Smooth muscle cell (in vitro differentiated cells): ENCODE data around the gene HVCN1. TPM values are rescaled to one million over a fixed set of nuclear protein-coding genes. Genes with fewer than 3 reads are reported as not detected.

Source experiments
- DNase-seq: peaks from one replicate; lab custom pipeline; 2025; ENCODE audit not compliant: unreplicated experiment; lab: John Stamatoyannopoulos, UW
- H2AFZ ChIP-seq: fragments of 200-600 bp; sonication (generic); 2 replicates; pipeline ENCODE4 v1.6.0; 2016; ENCODE audit warnings: antibody characterized with exemption, low read depth, mild to moderate bottlenecking
- H3F3A ChIP-seq: fragments of 200-600 bp; sonication (generic); 2 replicates; pipeline ENCODE4 v1.6.0; 2017; ENCODE audit warnings: antibody characterized with exemption, low read depth
- H3K27ac ChIP-seq: fragments of 200-600 bp; sonication (generic); 2 replicates; pipeline ENCODE4 v1.5.1; 2016; ENCODE audit warnings: low read depth, mild to moderate bottlenecking
- H3K27me3 ChIP-seq: fragments of 200-600 bp; sonication (generic); 2 replicates; pipeline ENCODE4 v1.6.1; 2016; ENCODE audit warnings: low read depth, mild to moderate bottlenecking
- H3K36me3 ChIP-seq: fragments of 200-600 bp; sonication (generic); 2 replicates; pipeline ENCODE4 v1.5.1; 2016; ENCODE audit warnings: low read depth
- H3K4me1 ChIP-seq: fragments of 200-600 bp; sonication (generic); 2 replicates; pipeline ENCODE4 v1.5.1; 2016; ENCODE audit warnings: low read depth
- H3K4me2 ChIP-seq: fragments of 200-600 bp; sonication (generic); 2 replicates; pipeline ENCODE4 v1.6.0; 2016; ENCODE audit warnings: mild to moderate bottlenecking
- H3K4me3 ChIP-seq: fragments of 200-600 bp; sonication (generic); 2 replicates; pipeline ENCODE4 v1.5.1; 2016; ENCODE audit warnings: mild to moderate bottlenecking
- H3K79me2 ChIP-seq: fragments of 200-600 bp; sonication (generic); 2 replicates; pipeline ENCODE4 v1.6.0; 2016; ENCODE audit warnings: low read depth, mild to moderate bottlenecking
- H3K9ac ChIP-seq: fragments of 200-600 bp; sonication (generic); 2 replicates; pipeline ENCODE4 v1.6.0; 2016; ENCODE audit warnings: low read depth
- H3K9me3 ChIP-seq: fragments of 200-600 bp; sonication (generic); replicated peaks from 2 replicates; pipeline ENCODE4 v1.5.1; 2016; ENCODE audit warnings: low read depth
- H4K20me1 ChIP-seq: fragments of 200-600 bp; sonication (generic); 2 replicates; pipeline ENCODE4 v1.6.0; 2016; ENCODE audit warnings: low read depth
- CTCF ChIP-seq: fragments of 200-600 bp; sonication (generic); IDR thresholded peaks from 2 replicates; pipeline ENCODE4 v1.5.1; 2017; ENCODE audit warnings: borderline replicate concordance, mild to moderate bottlenecking, antibody characterized with exemption; ENCODE audit not compliant: insufficient read depth, poor library complexity, severe bottlenecking
- WGBS: methylation state at CpG from one replicate; pipeline ENCODE4 v1.1.7; 2016; ENCODE audit warnings: low lambda C conversion rate; 5-methylcytosine and 5-hydroxymethylcytosine counted together
- polyA plus RNA-seq: library from polyadenylated mRNA; unstranded; fragments of >200 nt; fragmentation: Nextera tagmentation; extraction: Ambion mirVana; gene quantifications from 2 replicates; pipeline ENCODE4 v1.2.1, GENCODE V29; 2016
- total RNA-seq: library from RNA; depleted of rRNA; stranded (reverse); fragments of >200 nt; gene quantifications from 2 replicates; pipeline ENCODE4 v1.2.3, GENCODE V29; 2014

Gene HVCN1
- total and polyA plus RNA-seq, 2 experiments from 2014 or later = 4.6 to 5.5 TPM

GRCh38 chr12:110721570-110721969 lies 32.7 kb upstream of the HVCN1 start:
- Histone ChIP-seq H3K4me3 (no peak overlapping the region), H2AFZ (no peak overlapping the region), H3K79me2 (peaks cover 11% of the 10 kb centered on the region), H3K27me3 (no peaks in the 10 kb centered on the region), H3K9me3 (no peaks in the 10 kb centered on the region), H3K27ac (no peak overlapping the region), H4K20me1 (peaks cover 38% of the 10 kb centered on the region), H3K36me3 (peaks cover 42% of the 10 kb centered on the region), H3K4me2 (no peak overlapping the region), H3F3A (peaks cover 9% of the 10 kb centered on the region), H3K4me1 (no peaks in the 10 kb centered on the region), H3K9ac (no peak overlapping the region)
- TF ChIP-seq CTCF = no peak
- no peak for DNase-seq

GRCh38 chr12:110720516-110720915 lies 31.6 kb upstream of the HVCN1 start:
- Histone ChIP-seq H3K27me3 (no peaks in the 10 kb centered on the region), H3K4me2 (no peak overlapping the region), H3K79me2 (peaks cover 7% of the 10 kb centered on the region), H3K27ac (no peak overlapping the region), H3K4me3 (no peak overlapping the region), H3K36me3 (peaks cover 42% of the 10 kb centered on the region), H3K9ac (no peak overlapping the region), H4K20me1 (peaks cover 28% of the 10 kb centered on the region), H2AFZ (no peak overlapping the region), H3K9me3 (no peaks in the 10 kb centered on the region), H3F3A (peaks cover 9% of the 10 kb centered on the region), H3K4me1 (no peaks in the 10 kb centered on the region)
- TF ChIP-seq CTCF = no peak
- no peak for DNase-seq

GRCh38 chr12:110718222-110718908 lies 29.4 kb upstream of the HVCN1 start:
- 98% methylated on average over 7 of the region's 7 CpGs for WGBS
- TF ChIP-seq CTCF = no peak
- no peaks in the 10 kb centered on the region for H3K9me3 ChIP-seq
- H3K27me3 ChIP-seq = no peaks in the 10 kb centered on the region
- H3K27ac ChIP-seq = no peak overlapping the region
- no peak overlapping the region for H3K4me2 ChIP-seq
- no peak overlapping the region for H3K4me3 ChIP-seq
- peaks cover 3% of the 10 kb centered on the region for H3K79me2 ChIP-seq
- peaks cover 38% of the 10 kb centered on the region for H3K36me3 ChIP-seq
- H3F3A ChIP-seq = peaks cover 9% of the 10 kb centered on the region
- H3K4me1 ChIP-seq = no peaks in the 10 kb centered on the region
- peaks cover 16% of the 10 kb centered on the region for H4K20me1 ChIP-seq
- DNase-seq = no peak
- no peak overlapping the region for H3K9ac ChIP-seq
- H2AFZ ChIP-seq = no peak overlapping the region

- Histone ChIP-seq H3K4me1 (no peaks in the 10 kb centered on the region), H3F3A (peaks cover 9% of the 10 kb centered on the region), H3K9me3 (no peaks in the 10 kb centered on the region), H3K4me2 (no peak overlapping the region), H3K79me2 (no peaks in the 10 kb centered on the region), H3K9ac (no peak overlapping the region), H3K27me3 (no peaks in the 10 kb centered on the region), H3K27ac (no peak overlapping the region), H3K4me3 (no peak overlapping the region), H3K36me3 (peaks cover 34% of the 10 kb centered on the region), H2AFZ (no peak overlapping the region), H4K20me1 (peaks cover 11% of the 10 kb centered on the region)
- DNase-seq = no peak
- no peak for TF ChIP-seq CTCF
- 81% methylated on average over 3 of the region's 3 CpGs for WGBS
Measured at GRCh38 chr12:110717037-110717436, 28.1 kb upstream of the HVCN1 start.
